ENCODE measurements around the gene LMOD1.
"Not testable (repeated sequence)": the region's sequence is repeated elsewhere in the genome, so short reads cannot be mapped to it uniquely, and the experiment has no call there.

The LMOD1 gene

GRCh38 chr1:201954263-201955008 is 8.1 kb upstream of the LMOD1 start:
- no peak for TF ChIP-seq TAF1 (IDR thresholded peaks at IDR 0.05; ENCODE audit: low read depth, low read length)
- TF ChIP-seq POLR2AphosphoS5 (IDR thresholded peaks at IDR 0.05; ENCODE audit: low read depth, low read length), result no peak
- no peak for TF ChIP-seq SPI1 (IDR thresholded peaks at IDR 0.05; ENCODE audit: low read depth, low read length)
- no peak for TF ChIP-seq PAX5 (IDR thresholded peaks at IDR 0.05; ENCODE audit: insufficient read depth, low read length, severe bottlenecking)
- FAIRE-seq (no peak), DNase-seq (ENCODE audit: insufficient read length, low spot score) (no peak)

GRCh38 chr1:201949491-201949890 is 3.1 kb upstream of the LMOD1 start:
- TF ChIP-seq POU2F2 (IDR thresholded peaks at IDR 0.05; ENCODE audit: low read depth, low read length) (no peak), POLR2AphosphoS5 (IDR thresholded peaks at IDR 0.05; ENCODE audit: low read depth, low read length) (no peak), SPI1 (IDR thresholded peaks at IDR 0.05; ENCODE audit: low read depth, low read length) (no peak), POLR2A (IDR thresholded peaks at IDR 0.05; ENCODE audit: low read depth, low read length) (no peak), TAF1 (IDR thresholded peaks at IDR 0.05; ENCODE audit: low read depth, low read length) (no peak), PAX5 (IDR thresholded peaks at IDR 0.05; ENCODE audit: insufficient read depth, low read length, severe bottlenecking) (no peak)
- DNase-seq (ENCODE audit: insufficient read length, low spot score), result no peak
- no peak for FAIRE-seq

DNA sequence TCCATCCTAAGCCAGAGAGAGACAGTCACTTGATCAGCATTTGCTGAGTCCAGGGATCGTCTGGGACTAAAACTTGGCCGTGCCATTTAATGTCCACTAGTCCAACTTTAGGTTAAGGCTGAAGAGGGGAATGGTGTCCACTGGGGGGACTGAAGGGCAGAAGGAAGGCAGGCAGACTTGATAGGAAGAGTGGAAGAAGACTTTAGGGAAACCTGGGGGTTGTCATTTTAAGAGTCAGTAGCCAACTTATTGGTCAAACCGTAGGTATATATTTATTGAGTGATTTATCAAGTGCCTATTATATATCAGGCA is 1.3 kb upstream of the LMOD1 start:
- TF ChIP-seq POLR2A (IDR thresholded peaks at IDR 0.05; ENCODE audit: low read depth, low read length), result no peak
- TF ChIP-seq POU2F2 (IDR thresholded peaks at IDR 0.05; ENCODE audit: low read depth, low read length), result no peak
- TF ChIP-seq PAX5 (IDR thresholded peaks at IDR 0.05; ENCODE audit: insufficient read depth, low read length, severe bottlenecking), result no peak
- TF ChIP-seq SPI1 (IDR thresholded peaks at IDR 0.05; ENCODE audit: low read depth, low read length), result no peak
- TF ChIP-seq POLR2AphosphoS5 (IDR thresholded peaks at IDR 0.05; ENCODE audit: low read depth, low read length), result no peak
- TF ChIP-seq TAF1 (IDR thresholded peaks at IDR 0.05; ENCODE audit: low read depth, low read length), result no peak
- DNase-seq (ENCODE audit: insufficient read length, low spot score), result no peak
- FAIRE-seq, result no peak

DNA sequence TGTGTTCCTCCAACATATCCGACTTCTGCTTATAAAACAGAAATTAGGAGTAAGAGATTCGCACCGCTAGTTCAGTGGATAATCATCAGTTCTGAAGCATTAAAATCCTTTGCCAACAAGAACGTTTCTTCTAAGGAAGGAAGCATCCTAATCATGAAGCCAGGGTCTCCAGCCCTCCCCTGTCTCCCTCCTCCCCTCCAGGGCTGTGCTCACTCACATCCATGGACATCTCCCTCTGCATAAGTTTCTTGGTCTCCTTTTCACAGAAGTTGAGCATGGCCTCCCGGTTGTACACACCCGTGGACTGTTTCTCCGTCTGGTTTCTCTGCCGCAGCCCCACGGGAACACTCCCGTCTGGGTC is 505 bp downstream of the LMOD1 start:
- FAIRE-seq (no peak), DNase-seq (ENCODE audit: insufficient read length, low spot score) (no peak)
- TF ChIP-seq PAX5 (IDR thresholded peaks at IDR 0.05; ENCODE audit: insufficient read depth, low read length, severe bottlenecking) (no peak), POLR2AphosphoS5 (IDR thresholded peaks at IDR 0.05; ENCODE audit: low read depth, low read length) (no peak), POU2F2 (IDR thresholded peaks at IDR 0.05; ENCODE audit: low read depth, low read length) (no peak), POLR2A (IDR thresholded peaks at IDR 0.05; ENCODE audit: low read depth, low read length) (no peak), TAF1 (IDR thresholded peaks at IDR 0.05; ENCODE audit: low read depth, low read length) (no peak), SPI1 (IDR thresholded peaks at IDR 0.05; ENCODE audit: low read depth, low read length) (no peak)

DNA sequence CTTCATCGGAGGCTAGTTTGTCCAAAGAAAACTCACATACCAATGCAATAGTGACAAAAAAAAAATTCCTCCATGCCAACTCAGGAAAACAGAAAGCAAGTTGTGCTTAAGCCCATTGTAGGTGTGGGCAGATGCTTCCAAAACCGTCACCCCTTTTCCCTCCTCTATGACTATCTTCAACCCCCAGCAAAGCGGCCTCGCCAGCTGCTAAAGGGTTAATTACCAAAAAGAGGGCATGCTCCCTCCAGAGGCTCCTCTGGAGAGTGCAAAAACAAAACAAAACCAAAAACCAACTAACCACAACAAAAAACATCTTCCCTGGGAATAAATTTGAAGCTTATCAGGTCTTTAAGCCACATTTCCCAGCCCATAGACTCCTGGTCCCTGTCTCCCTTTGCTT is 1.2 kb downstream of the LMOD1 start:
- TF ChIP-seq PAX5 (IDR thresholded peaks at IDR 0.05; ENCODE audit: insufficient read depth, low read length, severe bottlenecking) (no peak), POLR2A (IDR thresholded peaks at IDR 0.05; ENCODE audit: low read depth, low read length) (no peak), POU2F2 (IDR thresholded peaks at IDR 0.05; ENCODE audit: low read depth, low read length) (no peak), SPI1 (IDR thresholded peaks at IDR 0.05; ENCODE audit: low read depth, low read length) (no peak), POLR2AphosphoS5 (IDR thresholded peaks at IDR 0.05; ENCODE audit: low read depth, low read length) (no peak), TAF1 (IDR thresholded peaks at IDR 0.05; ENCODE audit: low read depth, low read length) (no peak)
- FAIRE-seq (no peak), DNase-seq (ENCODE audit: insufficient read length, low spot score) (no peak)

GRCh38 chr1:201944639-201945038 is 1.7 kb downstream of the LMOD1 start:
- no peak for TF ChIP-seq POU2F2 (IDR thresholded peaks at IDR 0.05; ENCODE audit: low read depth, low read length)
- no peak for TF ChIP-seq SPI1 (IDR thresholded peaks at IDR 0.05; ENCODE audit: low read depth, low read length)
- no peak for TF ChIP-seq TAF1 (IDR thresholded peaks at IDR 0.05; ENCODE audit: low read depth, low read length)
- TF ChIP-seq PAX5 (IDR thresholded peaks at IDR 0.05; ENCODE audit: insufficient read depth, low read length, severe bottlenecking), result no peak
- no peak for TF ChIP-seq POLR2AphosphoS5 (IDR thresholded peaks at IDR 0.05; ENCODE audit: low read depth, low read length)
- TF ChIP-seq POLR2A (IDR thresholded peaks at IDR 0.05; ENCODE audit: low read depth, low read length), result no peak
- FAIRE-seq, result no peak
- DNase-seq (ENCODE audit: insufficient read length, low spot score), result no peak

DNA sequence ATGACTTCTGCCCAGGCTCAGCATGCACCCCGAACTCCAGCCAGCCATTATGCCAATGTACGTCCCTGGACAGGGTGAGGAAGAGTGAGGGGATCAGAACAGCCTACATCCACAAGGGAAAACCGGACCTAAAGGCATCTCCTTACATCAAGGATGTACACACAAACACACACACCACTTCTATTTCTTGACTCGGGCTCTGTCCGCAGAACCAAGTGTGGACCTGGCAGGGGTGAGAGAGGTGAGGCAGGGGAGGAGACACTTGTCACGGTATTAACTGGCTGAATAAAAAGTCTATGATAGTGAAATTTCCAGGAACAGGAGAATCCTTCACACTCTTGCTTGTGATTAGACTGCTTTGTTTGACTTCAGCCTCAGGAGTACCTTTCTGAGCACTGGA is 2.3 kb downstream of the LMOD1 start:
- FAIRE-seq, result no peak
- TF ChIP-seq TAF1 (IDR thresholded peaks at IDR 0.05; ENCODE audit: low read depth, low read length) (no peak), PAX5 (IDR thresholded peaks at IDR 0.05; ENCODE audit: insufficient read depth, low read length, severe bottlenecking) (no peak), POLR2A (IDR thresholded peaks at IDR 0.05; ENCODE audit: low read depth, low read length) (no peak), POLR2AphosphoS5 (IDR thresholded peaks at IDR 0.05; ENCODE audit: low read depth, low read length) (no peak), POU2F2 (IDR thresholded peaks at IDR 0.05; ENCODE audit: low read depth, low read length) (no peak), SPI1 (IDR thresholded peaks at IDR 0.05; ENCODE audit: low read depth, low read length) (no peak)
- DNase-seq (ENCODE audit: insufficient read length, low spot score), result no peak

DNA sequence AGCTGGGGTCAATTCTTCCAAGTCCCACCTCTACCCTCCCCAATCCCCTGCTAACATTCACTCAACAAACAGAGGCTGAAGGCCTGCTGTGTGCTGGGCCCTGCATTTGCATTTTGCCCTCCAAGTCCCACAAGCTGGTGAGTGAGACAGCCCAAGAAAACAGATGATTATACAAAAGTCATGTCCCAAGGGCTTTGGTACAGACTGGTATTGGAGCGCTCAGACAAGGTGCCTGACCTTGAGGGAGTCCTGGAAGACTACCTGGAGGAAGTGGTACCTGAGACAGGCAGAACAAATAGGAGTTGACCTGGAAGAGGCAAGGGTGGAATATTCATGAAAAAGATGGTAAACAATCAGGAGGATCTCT is 4.2 kb downstream of the LMOD1 start:
- TF ChIP-seq POLR2AphosphoS5 (IDR thresholded peaks at IDR 0.05; ENCODE audit: low read depth, low read length) (no peak), POLR2A (IDR thresholded peaks at IDR 0.05; ENCODE audit: low read depth, low read length) (no peak), PAX5 (IDR thresholded peaks at IDR 0.05; ENCODE audit: insufficient read depth, low read length, severe bottlenecking) (no peak), SPI1 (IDR thresholded peaks at IDR 0.05; ENCODE audit: low read depth, low read length) (no peak), POU2F2 (IDR thresholded peaks at IDR 0.05; ENCODE audit: low read depth, low read length) (no peak), TAF1 (IDR thresholded peaks at IDR 0.05; ENCODE audit: low read depth, low read length) (no peak)
- no peak for DNase-seq (ENCODE audit: insufficient read length, low spot score)
- no peak for FAIRE-seq

GRCh38 chr1:201941420-201942128 is 4.8 kb downstream of the LMOD1 start:
- DNase-seq (ENCODE audit: insufficient read length, low spot score), result no peak
- FAIRE-seq, result no peak
- no peak for TF ChIP-seq TAF1 (IDR thresholded peaks at IDR 0.05; ENCODE audit: low read depth, low read length)
- no peak for TF ChIP-seq POU2F2 (IDR thresholded peaks at IDR 0.05; ENCODE audit: low read depth, low read length)
- TF ChIP-seq POLR2A (IDR thresholded peaks at IDR 0.05; ENCODE audit: low read depth, low read length), result no peak
- no peak for TF ChIP-seq SPI1 (IDR thresholded peaks at IDR 0.05; ENCODE audit: low read depth, low read length)
- TF ChIP-seq POLR2AphosphoS5 (IDR thresholded peaks at IDR 0.05; ENCODE audit: low read depth, low read length), result no peak

GRCh38 chr1:201940316-201940715 is 6.0 kb downstream of the LMOD1 start:
- not testable (repeated sequence) for DNase-seq (ENCODE audit: insufficient read length, low spot score); FAIRE-seq
